Jurkat, Clone E6-1 (cell line): ENCODE measurements around the gene KRTAP12-3.

Source experiments
- DNase-seq: peaks from one replicate; pipeline ENCODE4 v3.0.0-alpha.2; 2011; ENCODE audit warnings: low read depth, low spot score
- H3K4me3 ChIP-seq: 2 replicates; pipeline ENCODE4 v1.5.1; 2011; ENCODE audit warnings: mild to moderate bottlenecking, low read length, control low read depth, moderate library complexity

Gene KRTAP12-3

GRCh38 chr21:44697811-44698734, 40.3 kb downstream of the KRTAP12-3 start:
- DNase-seq: no peak
- H3K4me3 ChIP-seq: no peak overlapping the region

GRCh38 chr21:44699502-44700001, 41.8 kb downstream of the KRTAP12-3 start:
- no peak for DNase-seq
- H3K4me3 ChIP-seq: no peak overlapping the region

- no peak overlapping the region for H3K4me3 ChIP-seq
- DNase-seq: no peak
Observed at GRCh38 chr21:44700101-44701022, 42.6 kb downstream of the KRTAP12-3 start.

GRCh38 chr21:44701023-44701400, 43.3 kb downstream of the KRTAP12-3 start:
- no peak overlapping the region for H3K4me3 ChIP-seq
- DNase-seq: no peak

GRCh38 chr21:44701541-44701940, 43.8 kb downstream of the KRTAP12-3 start:
- no peak for DNase-seq
- H3K4me3 ChIP-seq: no peak overlapping the region

GRCh38 chr21:44702111-44702972, 44.6 kb downstream of the KRTAP12-3 start:
- no peak for DNase-seq
- H3K4me3 ChIP-seq: no peak overlapping the region

GRCh38 chr21:44702973-44703730, 45.4 kb downstream of the KRTAP12-3 start:
- no peak for DNase-seq
- H3K4me3 ChIP-seq: no peak overlapping the region

- DNase-seq: no peak
- no peak overlapping the region for H3K4me3 ChIP-seq
Observed at GRCh38 chr21:44703731-44704635, 46.3 kb downstream of the KRTAP12-3 start.

- no peak overlapping the region for H3K4me3 ChIP-seq
Observed at GRCh38 chr21:44704636-44705001, 46.9 kb downstream of the KRTAP12-3 start.

GRCh38 chr21:44706026-44706705, 48.4 kb downstream of the KRTAP12-3 start:
- H3K4me3 ChIP-seq: no peak overlapping the region
- no peak for DNase-seq

More at GRCh38 chr21:44704636-44705001, 46.9 kb downstream of the KRTAP12-3 start:
- DNase-seq: no peak

- DNase-seq: no peak
- H3K4me3 ChIP-seq: no peak overlapping the region
Observed at GRCh38 chr21:44706706-44707581, 49.2 kb downstream of the KRTAP12-3 start.
